Globus pallidus (tissue), 1 donor: Measurements from ENCODE around the gene IDUA.
"Not testable (repeated sequence)": the region's sequence is repeated elsewhere in the genome, so short reads cannot be mapped to it uniquely, and the experiment has no call there.

ENCODE experiments used
- DNase-seq: peaks from one replicate; pipeline ENCODE4 v3.0.0-alpha.2; 2015; ENCODE audit warnings: low spot score

The IDUA gene

DNA sequence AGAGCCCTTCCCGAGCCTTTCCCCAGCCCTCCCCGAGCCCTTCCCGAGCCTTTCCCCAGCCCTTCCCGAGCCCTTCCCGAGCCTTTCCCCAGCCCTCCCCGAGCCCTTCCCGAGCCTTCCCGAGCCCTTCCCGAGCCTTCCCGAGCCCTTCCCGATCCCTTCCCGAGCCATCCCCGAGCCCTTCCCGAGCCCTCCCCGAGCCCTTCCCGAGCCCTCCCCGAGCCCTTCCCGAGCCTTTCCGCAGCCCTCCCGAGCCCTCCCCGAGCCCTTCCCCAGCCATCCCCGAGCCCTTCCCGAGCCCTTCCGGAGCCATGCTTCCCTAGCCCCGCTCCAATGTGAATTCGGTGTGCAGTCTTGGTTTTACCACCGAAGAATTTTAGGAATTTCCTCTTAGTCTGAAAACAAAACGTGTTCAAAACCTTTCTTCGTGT lies 59.8 kb downstream of the IDUA start:
- not testable (repeated sequence) for DNase-seq

DNA sequence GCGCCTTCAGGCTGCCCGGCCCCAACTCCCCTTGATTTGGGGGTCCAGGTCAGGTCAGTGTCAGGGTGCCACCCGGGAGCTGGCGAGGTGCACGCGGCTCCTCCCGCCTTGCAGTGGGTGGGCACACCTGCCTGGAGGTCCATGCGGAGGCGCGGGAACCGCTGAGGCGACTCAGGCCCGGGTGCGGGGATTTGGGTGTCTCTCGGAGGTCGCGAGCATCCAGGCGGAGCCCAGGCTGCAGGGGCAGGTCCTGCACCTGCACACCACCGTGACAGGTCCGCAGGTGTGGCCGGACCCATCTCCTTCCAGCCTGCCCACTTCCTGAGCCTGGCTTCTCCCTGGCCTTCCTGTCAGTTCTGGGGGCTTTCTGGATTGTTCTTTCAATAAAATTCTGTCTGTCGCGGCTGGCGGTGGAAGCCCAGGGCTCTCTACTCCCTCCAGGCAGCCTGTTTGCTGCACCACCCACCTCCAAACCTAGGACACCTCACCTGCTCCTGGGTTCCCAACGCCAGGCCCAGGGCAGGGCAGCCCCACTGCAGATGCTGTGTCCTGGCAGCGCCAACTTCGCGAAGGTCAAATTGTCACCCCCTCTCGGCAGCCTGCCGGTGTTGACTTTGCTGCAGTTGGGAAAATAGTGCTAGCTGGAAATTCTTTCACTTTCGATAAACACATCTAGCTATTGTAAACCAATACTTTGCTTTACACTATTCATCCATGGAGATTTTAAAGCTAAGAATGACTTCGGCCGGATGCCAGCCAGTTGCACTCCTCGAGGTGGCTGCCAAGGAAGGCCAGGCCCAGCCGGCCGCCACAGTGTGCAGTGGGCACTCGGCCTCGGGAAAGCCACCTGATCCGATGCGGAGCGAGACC lies 60.5 kb downstream of the IDUA start:
- DNase-seq, result no peak

DNA sequence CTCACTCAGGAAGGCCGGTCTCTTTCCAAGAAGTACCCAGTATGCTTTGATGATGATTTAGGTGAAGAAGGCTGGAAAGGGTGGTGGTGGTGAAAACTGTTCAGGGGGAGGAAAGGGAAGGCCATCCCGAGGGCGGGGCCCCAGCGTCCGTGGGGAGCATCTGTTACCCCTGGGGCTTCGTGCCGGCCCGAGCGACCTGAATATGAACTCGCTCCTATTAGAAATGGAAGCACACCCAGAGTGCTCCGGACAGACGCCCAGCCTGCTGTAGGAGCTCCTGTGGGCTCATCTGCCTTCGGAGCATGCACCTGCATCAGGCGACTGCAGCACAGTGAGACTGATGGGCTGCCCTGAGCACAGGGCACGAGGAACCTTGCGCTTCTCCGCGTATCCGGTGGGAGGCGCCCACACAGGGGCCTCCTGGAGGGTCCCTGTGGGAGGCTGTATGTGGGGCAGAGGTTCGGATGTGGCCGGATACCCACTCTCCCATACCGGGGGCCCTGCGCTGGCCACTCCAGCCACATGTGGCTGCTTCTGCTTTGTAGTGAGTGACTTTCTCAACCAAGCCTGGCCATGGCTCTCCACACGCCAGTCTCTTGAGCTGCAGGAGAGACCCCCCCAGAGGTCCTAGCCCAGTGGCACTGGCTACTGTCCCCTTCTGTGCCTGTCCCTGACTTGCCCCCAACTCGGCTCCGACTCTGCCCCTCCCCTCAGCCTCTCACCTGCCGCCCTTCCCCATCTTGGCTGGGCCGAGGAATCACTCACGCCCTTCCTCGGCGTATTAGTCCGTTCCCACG lies 61.3 kb downstream of the IDUA start:
- no peak for DNase-seq

DNA sequence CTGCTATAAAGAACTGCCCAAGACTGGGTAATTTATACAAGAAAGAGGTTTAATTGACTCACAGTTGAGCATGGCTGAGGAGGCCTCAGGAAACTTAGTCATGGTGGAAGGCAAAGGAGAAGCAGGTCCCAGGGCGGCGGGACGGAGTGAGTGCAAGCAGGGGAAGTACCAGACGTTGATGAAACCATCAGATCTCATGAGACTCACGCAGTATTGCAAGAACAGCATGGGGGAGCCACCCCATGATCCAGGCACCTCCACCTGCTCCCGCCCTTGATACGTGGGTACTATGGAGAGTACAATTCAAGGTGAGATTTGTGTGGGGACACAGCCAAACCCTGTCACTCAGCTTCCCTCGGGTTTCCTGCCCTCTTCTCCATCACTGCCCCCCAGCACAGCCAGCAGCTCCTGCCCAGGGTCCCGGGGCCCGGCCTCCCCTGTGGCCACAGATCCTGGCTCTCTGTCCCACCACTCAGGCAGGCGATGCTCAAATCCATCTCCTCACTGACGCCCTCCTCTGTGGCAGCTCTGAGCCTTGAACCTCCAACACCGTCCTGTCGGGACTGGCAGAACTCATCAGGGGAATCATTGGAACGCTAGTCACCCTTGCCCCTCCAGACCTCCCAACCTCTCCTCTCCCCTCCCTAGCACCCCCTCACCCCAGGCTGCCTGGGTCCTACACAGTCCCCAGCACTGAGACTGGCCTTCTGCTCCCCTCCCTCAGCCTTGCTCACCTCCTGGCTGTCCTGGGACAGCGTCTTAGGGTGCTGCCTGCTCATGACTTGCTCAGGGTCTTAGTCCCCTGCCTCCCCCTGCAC lies 62.1 kb downstream of the IDUA start:
- no peak for DNase-seq

DNA sequence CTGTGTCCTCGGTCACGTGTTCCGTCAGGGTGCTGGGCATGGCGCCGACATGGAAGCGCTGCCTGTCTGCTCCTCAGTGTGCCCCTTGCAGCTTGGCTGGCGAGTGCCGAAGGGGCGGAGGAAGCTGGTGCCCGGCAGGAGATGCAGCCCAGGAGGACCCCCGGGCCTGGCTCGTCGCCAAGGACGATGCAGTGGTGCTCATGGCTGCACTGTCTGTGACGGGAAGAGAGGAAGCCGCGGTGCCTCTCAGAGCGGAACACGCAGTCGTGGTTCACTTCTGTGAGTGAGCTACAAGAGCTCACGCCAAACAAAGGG lies 62.7 kb downstream of the IDUA start:
- DNase-seq, result no peak

DNA sequence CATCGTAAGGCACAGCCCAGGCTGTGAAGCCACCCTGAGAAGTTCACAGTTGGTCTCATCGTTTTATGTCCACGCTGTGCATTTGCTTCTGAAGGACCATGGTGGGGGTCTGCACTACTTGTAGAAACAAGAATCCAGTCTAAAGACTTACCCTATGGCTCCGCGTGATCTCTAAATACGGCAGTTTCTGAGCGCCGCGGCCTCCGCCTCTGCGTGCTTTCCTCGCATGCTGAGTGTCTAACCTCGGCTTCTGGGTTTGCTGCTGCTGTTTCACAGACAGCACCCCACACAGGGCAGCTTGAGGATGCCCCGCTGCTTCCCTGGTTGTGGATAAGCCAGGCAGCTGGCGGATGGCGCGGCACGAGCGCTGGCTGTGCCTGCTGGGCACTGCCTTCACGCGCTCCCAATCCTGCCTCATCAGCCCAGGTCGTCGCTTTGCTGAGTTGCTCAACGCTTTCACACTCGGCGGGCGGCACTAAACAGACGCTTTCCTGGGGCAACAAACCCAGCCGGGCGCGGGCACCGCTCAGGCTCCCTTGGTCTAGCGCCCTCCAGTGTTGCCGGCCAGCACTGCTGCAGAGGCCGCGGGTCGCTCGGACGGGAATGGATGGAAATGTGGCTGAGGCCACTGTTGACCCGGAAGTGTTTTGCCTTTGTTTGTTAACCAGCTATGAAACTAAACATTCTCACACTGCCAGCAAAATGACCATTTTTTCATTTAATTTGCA lies 63.8 kb downstream of the IDUA start:
- peak; percentile 77 for DNase-seq

DNA sequence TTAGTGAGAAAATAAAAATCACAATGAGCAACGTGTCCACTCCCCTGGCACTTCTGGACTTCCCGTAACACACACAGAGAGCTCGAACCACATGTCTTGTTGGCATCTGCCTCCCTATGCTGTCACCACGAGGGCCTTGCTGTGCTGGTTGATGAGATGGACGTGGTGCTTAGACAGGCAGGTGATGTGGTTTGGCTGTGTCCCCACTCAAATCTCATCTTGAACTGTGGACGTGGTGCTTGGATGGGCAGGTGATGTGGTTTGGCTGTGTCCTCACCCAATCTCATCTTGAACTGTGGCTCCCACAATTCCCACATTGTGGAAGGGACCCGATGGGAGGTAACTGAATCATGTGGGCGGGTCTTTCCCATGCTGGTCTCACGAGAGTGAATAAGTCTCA lies 64.6 kb downstream of the IDUA start:
- DNase-seq, result no peak

DNA sequence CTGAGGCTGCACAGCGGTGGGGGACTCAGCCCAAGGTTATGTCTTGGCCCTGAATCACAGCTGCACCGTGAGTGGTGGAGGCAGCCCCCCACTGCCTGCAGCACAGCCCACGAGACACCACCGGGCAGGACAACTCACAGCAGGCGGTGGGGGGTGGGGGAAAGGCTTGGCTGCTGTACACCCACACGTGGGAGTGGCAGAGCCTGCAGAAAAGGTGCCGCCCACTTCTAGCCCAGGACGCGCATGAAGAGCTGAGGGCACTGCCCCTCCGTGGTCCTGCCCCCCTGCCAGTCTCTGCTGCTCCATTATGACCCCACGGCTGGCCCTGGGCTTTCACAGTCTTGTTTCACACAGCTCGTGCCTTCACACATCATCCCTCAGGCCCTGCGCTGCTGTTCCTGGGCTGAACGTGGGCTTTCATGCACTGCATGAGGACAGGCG lies 65.4 kb downstream of the IDUA start:
- DNase-seq, result no peak

DNA sequence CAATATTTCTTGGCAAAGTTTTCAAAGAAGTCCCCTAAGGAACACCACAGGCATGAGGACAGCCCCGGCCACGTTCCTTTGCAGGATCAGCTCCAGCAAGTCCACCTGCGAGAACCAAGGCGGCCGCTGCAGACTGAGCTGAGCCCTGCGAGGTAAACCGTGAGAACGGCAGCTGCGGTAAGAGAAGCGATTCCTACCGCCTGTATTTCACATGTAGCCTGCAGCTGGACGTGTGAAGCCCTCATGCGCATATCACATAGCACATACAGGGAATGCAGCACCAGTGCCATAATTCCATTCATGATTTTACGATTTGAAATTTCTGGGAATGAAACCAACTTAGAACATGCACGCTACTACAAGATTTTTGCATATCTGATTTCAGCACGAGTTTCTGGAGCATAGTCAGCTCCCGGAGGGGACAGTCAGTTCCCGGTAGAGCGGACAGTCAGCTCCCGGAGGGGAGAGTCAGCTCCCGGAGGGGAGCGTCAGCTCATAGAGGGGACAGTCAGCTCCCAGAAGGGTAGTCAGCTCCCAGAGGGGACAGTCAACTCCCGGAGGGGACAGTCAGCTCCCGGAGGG lies 66.3 kb downstream of the IDUA start:
- DNase-seq, result no peak

DNA sequence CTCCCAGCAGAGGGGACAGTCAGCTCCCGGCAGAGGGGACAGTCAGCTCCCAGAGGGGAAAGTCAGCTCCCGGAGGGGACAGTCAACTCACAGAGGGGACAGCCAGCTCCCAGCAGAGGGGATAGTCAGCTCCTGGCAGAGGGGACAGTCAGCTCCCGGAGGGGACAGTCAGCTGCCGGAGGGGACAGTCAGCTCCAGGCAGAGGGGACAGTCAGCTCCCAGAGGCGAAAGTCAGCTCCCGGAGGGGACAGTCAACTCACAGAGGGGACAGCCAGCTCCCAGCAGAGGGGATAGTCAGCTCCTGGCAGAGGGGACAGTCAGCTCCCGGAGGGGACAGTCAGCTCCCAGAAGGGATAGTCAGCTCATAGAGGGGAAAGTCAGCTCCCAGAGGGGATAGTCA lies 67.0 kb downstream of the IDUA start:
- not testable (repeated sequence) for DNase-seq
